Right lobe of liver (tissue), 6 donors: ENCODE data around the gene STK33. TPM values are rescaled to one million over a fixed set of nuclear protein-coding genes. Genes with fewer than 3 reads are reported as not detected.

ENCODE experiments used
- ATAC-seq, 4 donors: fragments of 200-7000 bp; cut with Tn5 transposase; one replicate each; pipeline ENCODE4 v1.9.1; 2020; ENCODE audit warnings: mild to moderate bottlenecking in 4 of 4, moderate library complexity in 4 of 4
- DNase-seq, 3 donors: peaks; one replicate each; pipeline ENCODE4 v3.0.0-alpha.2; 2020
- H3K27ac ChIP-seq, 3 donors: fragments of 200-600 bp; one replicate each; pipeline ENCODE4 v1.8.0; 2022
- H3K27me3 ChIP-seq, 2 donors: fragments of 200-600 bp; one replicate each; pipeline ENCODE4 v1.8.0; 2022
- H3K36me3 ChIP-seq, 4 donors: fragments of 200-600 bp; sonication (generic) in 1 of 4; one replicate each; pipeline versions ENCODE4 v1.5.1 to v1.8.0; 2017 to 2022; ENCODE audit warnings: control low read depth in 1 of 4
- H3K4me1 ChIP-seq, 4 donors: fragments of 200-600 bp; sonication (generic) in 1 of 4; one replicate each; pipeline versions ENCODE4 v1.5.1 to v1.8.0; 2017 to 2022; ENCODE audit warnings: control low read depth in 1 of 4
- H3K4me3 ChIP-seq, 3 donors: fragments of 200-600 bp; one replicate each; pipeline ENCODE4 v1.8.0; 2022
- H3K9me3 ChIP-seq, 4 donors: fragments of 200-600 bp; sonication (generic) in 1 of 4; one replicate each; pipeline versions ENCODE4 v1.5.1 to v1.8.0; 2017 to 2022; ENCODE audit warnings: control low read depth in 1 of 4
- POLR2A ChIP-seq: fragments of 450-650 bp; IDR thresholded peaks from one replicate; pipeline ENCODE4 v1.6.1; 2017; ENCODE audit warnings: antibody characterized with exemption, mild to moderate bottlenecking
- WGBS: methylation state at CpG from one replicate; pipeline ENCODE4 v1.1.6; 2018; ENCODE audit warnings: low coverage, low lambda C conversion rate; ENCODE audit not compliant: insufficient coverage; ENCODE audit errors: missing lambda C conversion rate; 5-methylcytosine and 5-hydroxymethylcytosine counted together
- intact Hi-C, 2 donors: fragments of 100-400 bp; cut with DNase I; formaldehyde crosslinking; loops; one replicate each; pipeline versions ENCODE4 v1.11.2 to v1.14.1; 2022
- small RNA-seq, 2 experiments: library from RNA; depleted of rRNA; stranded (forward); fragments of <200 nt; gene quantifications; one replicate each; pipeline ENCODE3, GENCODE V24; 2016
- total RNA-seq, 6 experiments: library from RNA; depleted of rRNA in 2 of 6; stranded (reverse); fragments of >200 nt in 2 of 6; fragmentation: NEBNext Ultra II Directional in 3 of 6; extraction: Animal tissue kit (Norgen Biotek cat#: 25700) in 3 of 6; gene quantifications; one replicate each; pipeline versions ENCODE4 v1.1.0 to v1.2.4, GENCODE V29; 2016 to 2023
- TF ChIP-seq, protein P1 (sequence below), 4 donors: fragments of 200-600 bp in 3 of 4; fragments of 450-650 bp in 1 of 4; IDR thresholded peaks; one replicate each; pipeline versions ENCODE4 v1.5.1 to v1.8.0; 2016 to 2022; ENCODE audit warnings: antibody characterized with exemption in 4 of 4, mild to moderate bottlenecking in 2 of 4
- donor health status: DM: no; HTN: yes; CAD: no.
- donor health status: DM: no; HTN: no; CAD: no.
- donor health status: DM: no; HTN: no; CAD: no.
- donor health status: DM: no; HTN: yes; CAD: no.
- donor health status: DM: no; HTN: yes; CAD: no.

STK33 gene
- total RNA-seq, 6 experiments from 2014 or later, result 0.12 to 1.1 (median 0.42) TPM; not detected in 2

DNA sequence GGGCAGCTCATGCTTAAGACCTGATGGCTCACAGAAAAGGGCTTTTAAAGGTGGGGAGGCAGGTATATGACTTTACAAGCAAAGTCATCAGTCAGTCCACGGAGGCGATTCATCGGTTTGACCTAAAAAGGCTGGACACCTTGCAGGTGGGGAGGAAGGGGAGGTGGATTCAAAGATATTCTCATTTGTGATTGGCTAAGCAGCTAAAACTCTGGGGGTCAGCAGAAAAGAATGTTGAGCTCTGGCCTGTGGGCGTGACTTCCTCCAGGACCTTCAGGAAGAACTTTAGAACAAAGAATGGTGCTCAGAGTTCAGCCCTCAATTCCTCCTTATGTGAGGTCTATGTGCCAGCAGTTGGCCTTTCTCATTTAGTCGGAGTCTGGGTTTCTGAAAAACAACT lies 252.0 kb downstream of the STK33 start:
- no peak for DNase-seq

More for the DNA sequence above, 252.0 kb downstream of the STK33 start:
- H3K36me3 ChIP-seq, result no peaks in the 10 kb centered on the region
- no peak for TF ChIP-seq POLR2A
- TF ChIP-seq, protein P1, sequence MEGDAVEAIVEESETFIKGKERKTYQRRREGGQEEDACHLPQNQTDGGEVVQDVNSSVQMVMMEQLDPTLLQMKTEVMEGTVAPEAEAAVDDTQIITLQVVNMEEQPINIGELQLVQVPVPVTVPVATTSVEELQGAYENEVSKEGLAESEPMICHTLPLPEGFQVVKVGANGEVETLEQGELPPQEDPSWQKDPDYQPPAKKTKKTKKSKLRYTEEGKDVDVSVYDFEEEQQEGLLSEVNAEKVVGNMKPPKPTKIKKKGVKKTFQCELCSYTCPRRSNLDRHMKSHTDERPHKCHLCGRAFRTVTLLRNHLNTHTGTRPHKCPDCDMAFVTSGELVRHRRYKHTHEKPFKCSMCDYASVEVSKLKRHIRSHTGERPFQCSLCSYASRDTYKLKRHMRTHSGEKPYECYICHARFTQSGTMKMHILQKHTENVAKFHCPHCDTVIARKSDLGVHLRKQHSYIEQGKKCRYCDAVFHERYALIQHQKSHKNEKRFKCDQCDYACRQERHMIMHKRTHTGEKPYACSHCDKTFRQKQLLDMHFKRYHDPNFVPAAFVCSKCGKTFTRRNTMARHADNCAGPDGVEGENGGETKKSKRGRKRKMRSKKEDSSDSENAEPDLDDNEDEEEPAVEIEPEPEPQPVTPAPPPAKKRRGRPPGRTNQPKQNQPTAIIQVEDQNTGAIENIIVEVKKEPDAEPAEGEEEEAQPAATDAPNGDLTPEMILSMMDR (IDR thresholded peaks at IDR 0.05), result no peak
- H3K9me3 ChIP-seq, result no peaks in the 10 kb centered on the region
- ATAC-seq, result no peak
- WGBS, result 56% methylated on average over 1 of the region's 5 CpGs
- no peak overlapping the region for H3K27ac ChIP-seq
- intact Hi-C loops, result no loop called here
- H3K4me3 ChIP-seq, result no peak overlapping the region
- no peaks in the 10 kb centered on the region for H3K4me1 ChIP-seq
- no peaks in the 10 kb centered on the region for H3K27me3 ChIP-seq

Small RNA genes lying within 50 kb of the gene (small RNA-seq; reads per million reads assigned to genes)
- gene RF00601, result 0 reads per million in 2 experiments

Other genes starting within 250 kb of the STK33 start
- 10 to 100 TPM in 2 of 6 experiments, 1 to 10 TPM in 4; 4.0 to 16.4 (median 6.9) TPM for gene TRIM66, start 88.4 kb upstream of the STK33 start, total RNA-seq
- 100 to 1,000 TPM; 187 to 394 (median 327) TPM for gene RPL27A, start 88.6 kb upstream of the STK33 start, total RNA-seq